T-helper 1 cell (primary cell): ENCODE results near the gene TRMU.
A peak's percentile ranks its signal among the peaks of the same experiment; 100 is the strongest.

ENCODE experiments used
- DNase-seq, 5 donors: peaks; one replicate each; pipeline ENCODE4 v3.0.0-alpha.2; 2012 to 2020
- total RNA-seq, 4 donors: gene quantifications; one replicate each; lab custom pipeline; 2026; lab: John Stamatoyannopoulos, UW

The TRMU gene, protein sequence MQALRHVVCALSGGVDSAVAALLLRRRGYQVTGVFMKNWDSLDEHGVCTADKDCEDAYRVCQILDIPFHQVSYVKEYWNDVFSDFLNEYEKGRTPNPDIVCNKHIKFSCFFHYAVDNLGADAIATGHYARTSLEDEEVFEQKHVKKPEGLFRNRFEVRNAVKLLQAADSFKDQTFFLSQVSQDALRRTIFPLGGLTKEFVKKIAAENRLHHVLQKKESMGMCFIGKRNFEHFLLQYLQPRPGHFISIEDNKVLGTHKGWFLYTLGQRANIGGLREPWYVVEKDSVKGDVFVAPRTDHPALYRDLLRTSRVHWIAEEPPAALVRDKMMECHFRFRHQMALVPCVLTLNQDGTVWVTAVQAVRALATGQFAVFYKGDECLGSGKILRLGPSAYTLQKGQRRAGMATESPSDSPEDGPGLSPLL
- 24.5 to 53.2 (median 43.8) reads per million in 4 donors for total RNA-seq

DNA sequence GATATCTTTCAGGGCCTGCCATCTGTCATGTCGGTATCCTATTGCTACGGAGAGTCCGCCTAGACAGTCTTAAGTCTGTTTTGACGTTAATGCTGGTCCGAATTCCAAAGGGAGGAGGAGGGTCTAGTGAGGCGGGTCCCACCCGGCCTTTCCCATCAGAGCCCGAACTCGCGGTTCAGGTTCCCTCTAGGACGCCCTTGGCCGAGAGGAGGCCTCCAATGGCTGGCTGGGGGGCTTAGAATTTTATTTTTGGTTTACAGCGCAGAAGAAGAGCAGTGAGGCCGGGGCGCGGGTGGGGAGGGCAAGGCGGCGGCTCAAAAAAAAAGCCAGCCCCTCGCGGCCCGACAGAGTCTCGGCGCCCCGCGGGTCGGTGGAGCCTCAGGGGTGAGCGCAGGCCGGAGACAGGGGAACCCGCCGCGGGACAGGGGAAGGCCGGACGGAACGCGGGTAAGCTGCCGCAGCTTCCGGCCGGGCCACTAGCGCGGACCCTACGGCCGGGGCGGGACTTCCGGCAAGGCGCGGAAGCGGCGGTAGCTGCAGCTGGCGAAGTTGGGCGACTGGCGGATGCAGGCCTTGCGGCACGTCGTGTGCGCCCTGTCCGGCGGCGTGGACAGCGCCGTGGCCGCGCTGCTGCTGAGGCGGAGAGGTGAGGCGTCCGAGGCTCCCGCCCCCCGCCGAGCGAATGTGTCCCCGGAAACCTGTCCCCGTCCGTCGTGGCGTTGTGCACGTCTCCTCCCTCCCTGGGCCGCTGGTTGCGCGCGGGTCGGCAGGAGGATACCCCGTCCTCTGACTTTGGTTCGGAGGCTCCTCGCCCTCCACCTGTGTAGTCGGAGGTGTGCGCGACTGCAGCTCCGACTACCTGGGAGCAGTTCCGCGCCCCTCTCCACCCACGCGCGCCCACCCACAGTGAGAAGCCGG lies at the start of gene TRMU:
Gene TRMU (plus strand): TSS at position 514 of the 918 bp plus-strand sequence. CDS start 51 bp downstream, at position 565.
- peak; percentile 47 to 84 (median 52) for DNase-seq

DNA sequence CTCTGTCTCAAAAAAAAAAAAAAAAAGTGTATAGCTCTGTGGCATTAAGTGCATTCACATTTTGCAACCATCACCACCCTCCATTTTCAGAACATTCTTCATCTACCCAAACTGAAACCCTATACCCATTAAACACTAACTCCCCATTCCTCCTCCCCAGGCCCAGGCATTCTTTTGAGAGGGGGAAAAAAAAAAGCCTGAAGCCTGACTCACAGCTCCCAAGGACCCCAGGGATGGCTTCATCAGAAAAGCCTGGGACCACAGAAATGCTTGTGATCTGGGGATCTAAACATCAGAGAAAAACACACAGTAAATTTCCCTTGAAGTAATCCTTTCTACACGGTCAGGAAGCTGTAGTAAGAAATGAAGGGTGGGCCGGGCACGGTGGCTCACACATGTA lies 49.5 kb upstream of the TRMU start:
- DNase-seq = no peak

DNA sequence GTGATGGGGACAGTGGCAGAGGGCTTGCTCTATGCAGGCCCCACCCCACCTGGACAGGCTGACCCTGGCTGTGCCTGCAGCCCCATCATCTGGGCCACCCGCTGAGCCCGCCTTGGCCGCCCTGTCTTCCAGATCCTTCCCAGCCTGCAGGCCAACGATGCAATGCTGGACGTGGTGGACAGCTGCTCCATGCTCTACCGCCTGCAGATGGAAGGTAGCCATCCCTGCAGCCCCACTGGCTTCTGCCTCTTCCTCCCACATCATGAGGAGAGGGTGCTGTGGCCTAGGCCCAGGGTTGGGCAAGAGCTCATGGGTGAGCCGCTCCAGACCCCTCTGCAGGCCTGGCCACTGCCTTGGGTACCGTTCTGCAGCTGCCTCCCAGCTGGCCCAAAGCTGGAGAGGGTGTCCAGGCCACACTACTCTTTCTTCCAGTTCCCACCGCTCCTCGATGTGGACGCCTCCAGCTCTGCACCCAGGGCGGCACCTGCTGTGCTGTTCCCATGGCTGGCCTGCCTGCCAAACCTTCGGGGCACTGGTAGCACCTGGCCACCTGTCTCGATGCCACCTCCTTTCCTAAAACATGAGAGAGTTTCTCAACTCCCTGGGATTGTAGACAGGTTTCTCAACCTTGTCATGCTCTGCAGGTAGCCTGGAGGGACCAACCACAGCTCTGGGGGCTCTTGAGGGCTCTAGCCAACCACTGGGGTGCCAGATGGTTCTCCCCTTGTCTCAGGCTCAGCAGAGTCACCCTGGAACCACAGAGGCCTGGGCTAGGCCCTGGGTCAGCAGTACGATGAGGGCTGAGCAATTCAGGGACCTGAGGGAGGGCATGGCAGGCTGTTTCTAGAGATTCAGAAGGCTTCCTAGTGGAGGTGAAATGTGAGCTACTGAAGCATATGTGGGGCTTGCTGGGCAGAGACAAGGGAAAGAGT lies 48.3 kb upstream of the TRMU start:
- no peak for DNase-seq

DNA sequence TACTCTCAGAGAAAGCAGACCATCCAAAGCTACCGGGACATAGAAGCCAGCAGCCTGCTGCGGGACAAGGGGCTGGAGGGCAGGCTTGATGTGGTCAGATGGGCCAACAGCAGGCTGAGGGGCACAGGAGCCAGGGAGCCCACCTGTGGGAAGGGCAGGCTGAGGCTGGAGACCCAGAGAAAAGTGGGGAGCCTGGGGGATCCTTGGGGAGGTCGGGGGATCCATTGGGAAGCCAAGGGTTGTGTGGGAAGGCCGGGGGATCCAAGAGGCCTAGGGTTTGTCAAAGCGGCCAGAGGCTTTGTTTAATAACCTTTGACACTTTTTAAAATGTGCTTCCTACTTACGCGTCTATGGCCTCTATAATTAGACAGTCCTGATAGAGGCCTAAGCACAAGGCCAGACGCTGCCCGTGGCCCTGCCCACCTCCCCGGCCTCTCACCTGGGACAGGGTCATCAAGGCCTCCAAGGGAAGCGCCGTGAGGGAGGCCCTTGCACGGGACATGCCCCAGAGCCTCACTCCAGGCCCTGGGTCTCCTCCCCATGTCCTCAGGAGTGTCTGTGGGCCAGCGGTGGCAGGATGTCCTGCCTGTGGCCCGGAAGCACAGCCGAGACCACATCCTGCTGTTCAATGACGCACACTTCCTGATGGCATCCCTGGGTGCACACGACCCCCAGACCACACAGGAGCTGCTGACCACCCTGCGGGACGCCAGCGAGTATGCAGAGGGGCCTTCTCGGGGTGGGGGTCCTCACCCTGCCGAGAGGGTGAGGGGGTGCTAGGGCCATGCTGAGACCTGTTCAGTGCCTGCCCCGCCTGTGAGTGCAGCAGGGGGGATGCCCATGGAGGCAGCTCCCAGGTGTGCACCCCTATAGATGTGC lies 47.4 kb upstream of the TRMU start:
- DNase-seq = peak in 1 of 5 donors; percentile 86

DNA sequence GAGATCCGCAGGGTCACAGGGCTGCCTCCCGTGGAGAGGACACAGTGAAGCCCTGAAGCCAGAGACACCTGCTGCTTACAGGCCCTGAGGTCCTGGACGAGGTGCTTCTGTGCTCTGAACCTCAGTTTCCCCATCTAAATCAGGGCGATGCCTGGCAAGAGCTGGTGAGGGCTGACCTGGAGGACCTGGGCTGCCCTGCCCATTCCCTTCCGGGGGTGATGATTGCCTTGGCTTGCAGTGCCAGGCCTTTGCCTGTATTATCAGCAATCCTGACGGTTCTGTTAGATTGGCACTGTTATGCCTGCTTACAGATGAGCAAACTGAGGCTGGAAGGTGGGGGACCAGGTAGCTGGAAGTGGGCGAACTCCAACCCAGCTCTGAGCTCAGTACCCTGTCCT lies 46.7 kb upstream of the TRMU start:
- no peak for DNase-seq

DNA sequence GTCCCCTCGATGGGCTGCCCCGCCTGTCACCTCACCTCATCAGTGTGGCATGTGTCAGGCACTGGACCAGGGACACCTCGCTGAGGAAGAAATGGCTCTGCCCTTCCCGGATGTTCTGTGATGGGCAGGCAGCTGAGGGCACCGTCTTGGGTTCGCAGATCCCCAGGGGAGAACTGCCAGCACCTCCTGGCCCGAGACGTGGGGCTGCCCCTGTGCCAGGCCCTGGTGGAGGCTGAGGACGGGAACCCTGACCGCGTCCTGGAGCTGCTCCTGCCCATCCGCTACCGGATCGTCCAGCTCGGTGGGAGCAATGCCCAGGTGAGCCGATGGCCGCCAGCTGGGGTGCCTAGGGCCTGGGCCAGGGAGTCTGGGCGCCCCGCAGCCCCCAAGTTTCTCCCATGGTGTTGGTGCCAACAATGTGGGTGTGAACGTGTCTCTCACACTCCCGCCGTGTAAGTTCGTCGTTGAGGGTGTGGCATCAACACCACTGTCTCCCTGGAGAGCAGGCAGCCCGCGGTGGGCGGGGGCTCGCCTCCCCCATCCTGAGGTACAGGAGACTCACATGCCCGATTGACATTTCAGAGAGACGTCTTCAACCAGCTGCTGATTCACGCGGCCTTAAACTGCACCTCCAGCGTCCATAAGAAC lies 46.1 kb upstream of the TRMU start:
- DNase-seq = no peak

DNA sequence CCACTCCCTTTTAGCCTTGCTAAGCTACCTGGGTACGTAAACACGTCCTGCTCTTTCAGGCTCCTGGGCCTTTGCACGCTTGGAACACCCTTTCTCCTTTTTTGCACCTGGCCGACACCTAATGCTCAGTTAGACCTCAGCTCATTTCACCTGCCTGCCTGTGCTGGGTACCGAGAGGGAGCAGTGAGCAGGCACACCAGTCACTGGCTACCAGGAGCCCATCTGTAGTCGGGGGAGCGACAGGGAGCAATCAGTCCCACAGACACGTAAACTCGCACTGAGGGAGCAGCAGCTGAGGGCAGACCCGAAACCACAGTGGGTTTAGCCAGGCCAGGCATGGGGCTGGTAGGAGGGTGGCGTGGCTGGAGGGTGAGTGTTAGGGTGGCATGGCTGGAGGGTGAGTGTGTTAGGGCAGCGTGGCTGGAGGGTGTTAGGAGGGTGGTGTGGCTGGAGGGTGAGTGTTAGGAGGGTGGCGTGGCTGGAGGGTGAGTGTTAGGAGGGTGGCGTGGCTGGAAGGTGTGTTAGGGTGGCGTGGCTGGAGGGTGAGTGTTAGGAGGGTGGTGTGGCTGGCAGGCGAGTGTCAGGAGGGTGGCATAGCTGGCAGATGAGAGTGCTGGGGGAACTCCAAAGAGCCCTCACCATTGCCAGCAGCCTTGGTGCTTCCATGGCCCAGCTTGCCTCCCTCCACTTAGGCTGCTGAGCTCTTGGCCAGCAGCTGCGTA lies 45.2 kb upstream of the TRMU start:
- no peak for DNase-seq

DNA sequence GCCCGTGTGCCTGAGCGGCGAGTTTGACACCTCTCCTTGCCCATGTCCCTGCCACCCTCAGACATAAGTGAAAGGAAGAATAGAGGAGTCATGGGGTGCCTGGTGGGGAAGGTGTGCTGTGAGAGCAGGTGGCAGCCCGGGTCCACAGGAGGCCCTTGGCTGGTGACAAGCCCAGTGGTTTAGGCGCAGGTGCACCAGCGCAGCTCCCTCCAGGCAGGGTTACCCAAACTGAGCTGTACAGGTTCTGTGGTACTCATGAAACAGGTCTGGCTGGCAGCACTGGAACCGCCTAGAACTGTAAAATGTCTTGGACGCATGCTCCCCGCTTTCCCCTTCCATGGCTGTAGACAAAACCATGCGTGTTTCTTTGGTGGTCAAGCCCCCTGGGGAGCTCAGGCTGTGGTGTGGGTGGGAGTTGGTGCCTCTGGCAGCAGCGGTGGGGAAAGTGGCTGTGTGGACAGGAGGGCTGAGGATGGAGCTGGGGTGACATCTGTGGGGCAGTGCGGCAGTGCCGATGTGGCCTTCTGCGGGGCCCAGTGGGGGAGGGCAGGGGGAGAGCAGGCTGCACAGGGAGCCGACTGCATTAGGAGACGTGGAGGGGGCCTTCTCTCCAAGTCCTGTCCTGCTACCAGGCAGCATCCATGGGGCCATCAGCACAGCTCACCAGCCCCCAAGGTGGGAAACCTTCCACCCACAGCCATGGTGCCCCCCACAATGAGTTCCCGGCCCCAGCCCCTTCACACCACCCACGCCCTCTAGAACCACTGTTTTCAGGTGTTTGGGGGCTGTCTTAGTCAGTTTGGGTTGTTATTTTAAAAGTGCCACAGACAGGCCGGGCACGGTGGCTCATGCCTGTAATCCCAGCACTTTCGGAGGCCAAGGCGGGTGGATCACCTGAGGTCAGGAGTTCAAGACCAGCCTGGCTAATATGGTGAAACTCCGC lies 44.4 kb upstream of the TRMU start:
- no peak for DNase-seq

DNA sequence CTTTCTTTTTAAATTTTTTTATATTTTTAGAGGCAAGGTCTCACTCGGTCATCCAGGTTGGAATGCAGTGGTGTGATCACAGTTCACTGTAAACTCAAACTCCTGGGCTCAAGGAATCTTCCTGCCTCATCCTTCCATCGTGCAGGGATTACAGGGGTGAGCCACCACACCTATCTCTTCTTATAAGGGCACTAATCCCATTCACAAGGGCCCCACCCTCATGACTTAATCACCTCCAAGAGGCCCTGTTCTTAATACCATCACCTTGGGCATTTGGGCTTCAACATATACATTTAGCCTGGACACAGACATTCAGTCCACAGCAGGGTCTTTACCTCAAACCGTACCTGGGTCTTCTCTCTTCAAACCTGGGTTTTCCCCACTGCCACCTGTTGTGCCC lies 43.3 kb upstream of the TRMU start:
- no peak for DNase-seq

DNA sequence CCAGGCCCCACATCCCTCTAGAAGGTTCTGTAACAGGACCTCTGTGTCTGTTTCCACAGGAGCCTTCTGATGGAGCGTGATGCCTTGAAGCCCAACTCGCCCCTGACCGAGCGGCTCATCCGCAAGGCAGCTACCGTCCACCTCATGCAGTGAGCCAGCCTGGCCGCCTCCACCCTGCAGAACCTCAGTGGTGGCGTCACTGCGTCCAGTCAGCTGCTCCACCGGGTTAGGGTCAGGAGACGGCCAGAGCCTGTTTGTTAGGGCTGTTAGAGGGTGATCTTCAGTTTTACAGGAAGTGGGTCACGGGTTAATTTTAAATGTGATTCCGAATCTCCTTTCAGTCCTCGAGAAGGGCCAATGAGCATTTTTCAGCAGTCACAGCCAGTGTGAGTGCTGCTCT lies 42.8 kb upstream of the TRMU start:
- no peak for DNase-seq

DNA sequence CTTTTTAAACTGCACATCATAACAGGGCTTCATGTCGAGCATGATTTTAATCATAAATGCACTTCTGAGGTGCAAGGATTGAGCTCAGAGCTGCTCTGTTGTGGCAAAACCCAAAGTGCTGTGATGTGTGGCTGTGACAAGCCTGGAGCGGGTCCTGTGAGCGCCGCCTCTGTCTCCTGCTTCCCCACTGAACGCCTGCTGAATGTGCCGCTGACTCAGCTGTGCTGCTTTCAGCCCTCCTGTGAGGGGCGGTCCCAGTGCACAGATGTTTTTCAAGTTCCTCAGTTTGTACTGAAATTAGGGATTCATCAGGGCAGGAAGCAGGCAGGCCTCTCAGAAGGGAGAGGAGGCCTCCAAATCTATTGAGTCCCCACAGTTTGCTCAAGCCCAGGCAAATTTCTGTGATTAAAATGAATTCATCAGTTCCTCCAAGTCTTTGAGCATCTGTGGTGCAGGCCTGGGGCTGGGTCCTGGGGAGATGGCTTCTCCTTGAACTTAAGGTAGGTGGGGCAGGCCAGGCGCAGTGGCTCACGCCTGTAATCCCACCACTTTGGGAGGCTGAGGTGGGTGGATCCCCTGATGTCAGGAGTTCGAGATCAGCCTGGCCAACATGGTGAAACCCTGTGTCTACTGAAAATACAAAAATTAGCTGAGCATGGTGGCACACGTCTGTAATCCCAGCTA lies 41.8 kb upstream of the TRMU start:
- no peak for DNase-seq

DNA sequence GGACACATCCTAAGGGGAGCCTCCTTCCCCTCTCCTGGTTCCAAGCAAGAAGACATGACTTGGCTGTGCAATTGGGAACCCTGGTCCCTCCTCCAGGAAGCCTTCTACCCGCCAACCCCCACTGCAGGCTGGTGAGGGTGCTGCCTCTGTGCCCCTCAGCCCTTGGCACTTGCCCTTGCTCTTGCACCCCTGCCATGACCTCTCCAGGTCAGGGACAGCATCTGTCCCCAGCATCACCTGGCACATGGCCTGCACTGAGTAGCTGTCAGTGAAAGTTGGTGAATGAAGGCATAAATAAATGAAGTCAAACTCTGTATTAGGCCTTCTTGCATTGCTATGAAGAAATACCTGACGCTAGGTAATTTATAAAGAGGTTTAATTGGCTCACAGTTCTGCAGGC lies 40.7 kb upstream of the TRMU start:
- no peak for DNase-seq

DNA sequence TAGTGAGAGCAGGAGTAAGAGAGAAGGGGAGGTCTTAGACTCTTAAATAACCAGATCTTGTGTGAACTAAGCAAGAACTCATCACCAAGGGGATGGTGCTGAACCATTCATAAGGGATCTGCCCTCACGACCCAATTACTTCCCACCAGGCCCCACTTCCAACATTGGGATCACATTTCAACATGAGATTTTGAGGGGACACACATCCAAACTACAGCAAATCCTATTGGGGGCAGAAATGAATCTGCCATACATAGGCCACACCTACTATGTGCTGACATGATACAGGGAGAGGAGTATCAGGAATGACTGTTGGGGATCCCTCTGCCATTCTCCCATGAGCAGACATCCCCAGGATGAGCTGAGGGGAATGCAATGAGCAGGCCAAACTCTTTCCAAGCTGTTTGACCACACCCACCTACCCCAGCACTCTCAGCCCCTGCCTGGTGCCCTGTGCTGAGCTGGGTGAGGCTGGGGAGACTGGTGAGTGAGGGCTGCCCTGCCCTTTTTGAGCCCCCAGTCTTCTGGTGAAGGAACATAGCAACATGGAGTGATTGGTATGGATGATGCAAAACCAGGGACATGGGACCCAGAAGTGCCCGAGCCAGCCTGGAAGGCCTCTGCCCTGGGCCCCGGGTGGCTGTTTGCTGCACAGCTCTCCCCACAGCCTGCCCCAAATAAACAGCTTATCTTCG lies 40.1 kb upstream of the TRMU start:
- DNase-seq = no peak

DNA sequence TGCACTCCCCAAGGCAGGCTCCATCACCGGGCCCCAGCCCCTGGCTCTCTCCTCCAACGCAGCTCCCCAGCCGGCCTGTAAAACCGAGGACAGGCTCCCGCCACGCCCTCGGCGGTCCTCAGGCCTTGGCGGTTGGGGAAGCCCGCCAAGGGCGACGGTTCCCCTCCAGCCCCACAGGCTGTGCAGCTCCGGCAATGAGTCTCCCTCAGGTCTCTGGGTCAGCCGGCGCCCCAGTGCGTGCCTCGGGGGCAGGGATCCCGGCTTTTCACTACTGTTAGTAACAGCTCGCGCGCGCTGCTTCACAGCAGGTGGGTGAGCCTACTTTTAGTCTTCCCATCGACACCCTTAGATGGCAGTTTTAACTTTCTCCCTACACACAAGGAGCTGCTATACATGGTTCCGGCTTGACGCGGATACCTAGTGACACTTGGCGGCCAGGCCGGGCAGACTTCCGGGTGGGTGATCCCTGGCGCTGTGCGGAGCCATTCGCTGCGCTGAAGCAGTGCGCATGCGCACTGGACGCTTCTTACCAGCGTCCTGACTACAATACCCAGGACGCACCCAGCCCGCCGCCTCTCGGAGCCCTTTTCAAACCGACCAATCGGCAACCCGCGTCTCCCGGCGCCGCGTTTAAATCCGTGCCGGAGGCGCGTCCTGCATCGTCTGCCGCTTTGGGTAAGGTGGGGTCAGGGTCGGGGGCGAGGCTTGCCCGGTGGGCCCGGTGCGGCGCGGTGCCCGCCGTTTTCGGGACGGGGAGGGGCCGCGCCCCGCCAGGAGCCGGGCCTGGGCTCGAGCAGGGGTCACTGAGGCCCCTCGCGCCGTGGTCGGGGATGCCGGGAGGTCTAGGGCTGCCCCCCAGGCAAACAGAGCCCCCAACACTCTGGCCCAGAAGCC lies 39.0 kb upstream of the TRMU start, which contains the start of gene GTSE1:
Gene GTSE1 (plus strand): TSS at position 614 of the 894 bp plus-strand sequence. CDS start 531 bp downstream, outside the sequence.
- peak; percentile 95 to 99 (median 97) for DNase-seq

DNA sequence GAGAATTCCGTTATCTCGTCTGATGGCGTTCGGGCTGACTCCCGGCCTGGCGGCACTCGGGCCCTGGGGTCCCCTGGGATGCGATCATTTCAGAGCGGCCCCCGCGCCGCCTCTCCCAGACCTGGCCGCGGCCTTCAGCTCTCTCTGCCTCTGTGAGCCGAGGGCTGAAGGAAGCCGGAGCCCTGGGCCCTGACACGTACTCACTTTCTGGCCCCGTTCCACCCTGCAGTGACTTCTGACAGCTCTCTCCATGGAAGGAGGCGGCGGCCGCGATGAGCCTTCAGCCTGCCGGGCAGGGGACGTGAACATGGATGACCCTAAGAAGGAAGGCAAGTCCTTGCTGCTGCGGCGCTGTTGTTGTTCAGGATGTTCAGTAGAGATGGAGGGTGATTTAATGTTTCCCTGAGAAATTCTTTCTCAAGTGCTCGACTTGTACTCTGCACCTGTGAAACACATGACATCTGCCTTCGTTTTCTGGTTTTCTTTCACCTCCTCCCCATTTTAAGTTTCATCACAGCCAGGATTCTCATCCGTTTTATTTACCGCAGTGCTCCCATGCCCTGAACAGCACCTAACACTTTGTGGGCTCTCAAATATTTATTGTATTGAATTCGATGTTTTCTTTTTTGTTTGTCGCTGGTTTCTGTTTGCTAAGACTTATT lies 38.2 kb upstream of the TRMU start:
- DNase-seq = peak in 1 of 5 donors; percentile 34

DNA sequence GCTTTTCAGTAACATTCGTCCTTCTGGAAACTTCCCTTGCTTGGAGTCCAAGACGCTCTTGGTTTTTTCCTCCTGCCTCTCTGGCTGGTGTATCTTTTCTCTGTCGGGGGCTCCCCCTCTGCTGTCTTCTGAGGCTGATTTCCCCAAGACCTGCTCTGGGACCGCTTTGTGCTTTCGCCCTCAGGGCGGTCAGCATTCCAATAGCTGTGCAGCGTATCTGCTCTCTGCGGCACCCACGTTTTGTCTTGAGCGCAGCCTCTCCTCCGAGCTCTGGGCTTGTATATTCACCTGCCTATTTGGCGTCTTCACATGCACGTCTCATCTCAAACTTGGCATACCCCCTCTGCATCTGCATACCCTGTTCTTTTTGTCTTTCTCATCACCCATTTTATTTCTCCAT lies 36.4 kb upstream of the TRMU start:
- DNase-seq = no peak
